ENCODE results near the gene NRL. TPM values are rescaled to one million over a fixed set of nuclear protein-coding genes. Genes with fewer than 3 reads are reported as not detected.

NRL gene
- total and polyA plus RNA-seq, 5 donors, result 0.79 to 2.9 (median 2.6) TPM

DNA sequence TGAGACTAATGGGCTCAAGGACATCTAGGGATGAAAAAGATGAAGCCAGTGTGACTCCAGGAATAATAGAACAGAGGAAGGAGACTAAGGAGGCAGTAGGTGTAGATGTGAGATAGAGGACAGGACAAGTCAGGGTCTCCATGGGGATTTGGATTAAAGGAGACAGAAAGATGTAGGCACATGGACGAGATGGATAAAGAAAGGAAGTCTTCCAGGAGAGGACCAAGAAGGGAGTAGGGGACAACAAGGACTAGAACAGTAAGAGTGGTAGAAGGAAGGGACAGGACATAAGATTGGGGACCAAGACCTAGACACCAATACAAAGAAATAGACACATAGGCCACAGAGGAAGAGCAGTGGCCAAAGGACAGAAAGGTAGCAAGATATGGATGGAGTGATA lies 27.7 kb downstream of the NRL start:
- Histone ChIP-seq H3K27me3 (ENCODE audit: control insufficient read depth, insufficient read depth) (no peaks in the 10 kb centered on the region), H3K9me3 (ENCODE audit: control insufficient read depth, low read length) (no peaks in the 10 kb centered on the region), H3K4me3 (ENCODE audit: low read length) (no peak overlapping the region), H3K4me1 (ENCODE audit: control insufficient read depth, insufficient read depth, low read length) (no peaks in the 10 kb centered on the region), H3K27ac (ENCODE audit: low read length) (no peak overlapping the region)
- 81% methylated on average over 1 of the region's 1 CpG for WGBS
- intact Hi-C loops (cut with DNase I), result no loop called here
- DNase-seq (no peak), ATAC-seq (no peak)

DNA sequence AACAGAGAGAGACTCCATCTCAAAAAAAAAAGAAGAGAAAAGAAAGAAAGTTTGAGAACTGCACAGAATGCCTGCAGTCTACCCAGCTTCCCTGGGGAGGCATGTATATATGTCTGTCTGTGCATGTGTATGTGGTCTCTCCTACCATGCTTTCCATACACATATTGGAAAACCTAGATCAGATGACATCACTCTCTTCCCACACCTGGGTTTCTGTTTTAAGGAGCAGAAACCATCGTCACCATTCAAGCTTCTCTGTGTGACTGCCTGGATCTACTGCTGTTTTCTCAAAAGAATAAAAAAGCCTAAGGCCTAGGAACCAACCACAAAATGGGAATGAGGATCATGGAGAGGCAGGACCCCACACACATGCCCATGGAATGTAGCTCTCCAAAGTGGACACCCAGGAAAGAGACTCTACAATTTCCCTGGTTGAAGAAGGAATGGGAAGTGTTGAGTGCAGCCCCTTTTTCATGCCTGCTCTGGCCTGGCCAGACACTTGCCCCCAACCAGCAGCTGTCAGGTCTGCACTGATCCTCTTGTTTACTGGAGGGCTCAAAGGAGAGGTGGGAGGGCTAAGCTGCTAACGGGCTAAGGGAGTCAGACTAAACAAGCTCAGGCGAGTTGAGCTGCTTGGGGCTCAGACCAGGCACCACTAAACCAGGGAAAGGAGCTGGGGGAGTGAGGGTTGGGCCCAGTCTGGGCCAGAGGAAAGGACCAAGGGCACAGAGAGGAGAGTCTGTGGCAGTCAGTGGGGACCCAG lies 28.4 kb downstream of the NRL start:
- no peaks in the 10 kb centered on the region for H3K4me1 ChIP-seq (ENCODE audit: control insufficient read depth, insufficient read depth, low read length)
- no peak overlapping the region for H3K27ac ChIP-seq (ENCODE audit: low read length)
- 82% methylated on average over 3 of the region's 3 CpGs for WGBS
- DNase-seq (no peak), ATAC-seq (no peak)
- no peak overlapping the region for H3K4me3 ChIP-seq (ENCODE audit: low read length)
- intact Hi-C loops (cut with DNase I), result no loop called here
- no peaks in the 10 kb centered on the region for H3K9me3 ChIP-seq (ENCODE audit: control insufficient read depth, low read length)
- H3K27me3 ChIP-seq (ENCODE audit: control insufficient read depth, insufficient read depth), result no peaks in the 10 kb centered on the region

DNA sequence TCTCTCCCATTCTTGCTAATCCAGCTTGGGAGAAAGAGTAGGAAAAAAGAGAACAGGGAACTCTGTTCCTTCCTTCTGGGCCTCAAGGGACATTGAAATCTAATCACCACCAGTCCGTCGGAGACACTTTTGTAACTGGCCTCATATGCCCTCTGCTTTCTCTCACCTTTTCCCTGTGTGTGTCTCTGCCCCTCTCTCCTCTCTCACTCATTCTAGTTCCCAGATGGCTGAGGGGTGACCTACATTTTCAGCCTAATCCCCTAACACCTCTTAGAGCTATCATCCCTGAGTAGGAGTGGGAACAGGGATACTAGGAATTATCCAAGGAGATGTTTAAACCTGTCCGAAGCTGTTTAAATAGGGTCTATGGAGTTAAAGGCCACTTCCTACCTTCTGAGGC lies 29.5 kb downstream of the NRL start:
- H3K4me1 ChIP-seq (ENCODE audit: control insufficient read depth, insufficient read depth, low read length), result no peaks in the 10 kb centered on the region
- DNase-seq (no peak), ATAC-seq (no peak)
- WGBS, result 59% methylated on average over 3 of the region's 3 CpGs
- H3K27me3 ChIP-seq (ENCODE audit: control insufficient read depth, insufficient read depth), result no peaks in the 10 kb centered on the region
- no peak overlapping the region for H3K27ac ChIP-seq (ENCODE audit: low read length)
- H3K4me3 ChIP-seq (ENCODE audit: low read length), result no peak overlapping the region
- no peaks in the 10 kb centered on the region for H3K9me3 ChIP-seq (ENCODE audit: control insufficient read depth, low read length)
- intact Hi-C loops (cut with DNase I), result no loop called here

DNA sequence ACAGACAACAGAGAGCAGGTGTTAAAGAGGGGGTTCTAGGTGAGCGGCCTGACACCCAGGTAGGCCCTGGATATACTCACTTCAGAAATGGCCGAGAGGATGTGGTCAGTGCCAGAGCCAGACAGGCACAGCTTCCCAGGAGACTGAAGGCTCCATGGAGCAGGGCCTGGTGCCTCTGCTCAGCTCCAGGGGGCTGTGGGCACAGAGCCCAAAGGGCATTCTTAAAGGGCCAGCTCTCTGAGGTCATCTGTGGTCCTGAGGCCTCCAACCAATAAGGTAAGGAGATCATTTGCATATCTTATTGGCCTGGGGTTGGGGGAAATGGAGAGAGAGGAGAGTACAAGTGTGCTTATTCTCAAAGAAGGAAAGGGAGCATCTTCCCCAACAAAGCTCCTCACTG lies 30.3 kb downstream of the NRL start:
- Histone ChIP-seq H3K27me3 (ENCODE audit: control insufficient read depth, insufficient read depth) (no peaks in the 10 kb centered on the region), H3K4me3 (ENCODE audit: low read length) (no peak overlapping the region), H3K27ac (ENCODE audit: low read length) (no peak overlapping the region), H3K9me3 (ENCODE audit: control insufficient read depth, low read length) (no peaks in the 10 kb centered on the region), H3K4me1 (ENCODE audit: control insufficient read depth, insufficient read depth, low read length) (no peaks in the 10 kb centered on the region)
- DNase-seq (no peak), ATAC-seq (no peak)
- intact Hi-C loops (cut with DNase I), result no loop called here
- 91% methylated on average over 2 of the region's 2 CpGs for WGBS

- no peak for ATAC-seq
- no peaks in the 10 kb centered on the region for H3K4me1 ChIP-seq (ENCODE audit: control insufficient read depth, insufficient read depth, low read length)
- no peaks in the 10 kb centered on the region for H3K27me3 ChIP-seq (ENCODE audit: control insufficient read depth, insufficient read depth)
- H3K9me3 ChIP-seq (ENCODE audit: control insufficient read depth, low read length), result no peaks in the 10 kb centered on the region
- H3K27ac ChIP-seq (ENCODE audit: low read length), result no peak overlapping the region
- no peak overlapping the region for H3K4me3 ChIP-seq (ENCODE audit: low read length)
- intact Hi-C loops (cut with DNase I), result no loop called here
- no peak for DNase-seq
- WGBS, result 89% methylated on average over 3 of the region's 3 CpGs
Measured at GRCh38 chr14:24083462-24083861, 31.3 kb downstream of the NRL start.

GRCh38 chr14:24082411-24083080 lies 32.2 kb downstream of the NRL start:
- DNase-seq, result no peak
- Histone ChIP-seq H3K27me3 (ENCODE audit: control insufficient read depth, insufficient read depth) (no peaks in the 10 kb centered on the region), H3K4me1 (ENCODE audit: control insufficient read depth, insufficient read depth, low read length) (no peaks in the 10 kb centered on the region), H3K27ac (ENCODE audit: low read length) (no peak overlapping the region), H3K4me3 (ENCODE audit: low read length) (no peak overlapping the region), H3K9me3 (ENCODE audit: control insufficient read depth, low read length) (no peaks in the 10 kb centered on the region)
- WGBS, result 88% methylated on average over 5 of the region's 5 CpGs
- peak in 1 of 2 donors; percentile 12 for ATAC-seq
- intact Hi-C loops (cut with DNase I), result no loop called here

DNA sequence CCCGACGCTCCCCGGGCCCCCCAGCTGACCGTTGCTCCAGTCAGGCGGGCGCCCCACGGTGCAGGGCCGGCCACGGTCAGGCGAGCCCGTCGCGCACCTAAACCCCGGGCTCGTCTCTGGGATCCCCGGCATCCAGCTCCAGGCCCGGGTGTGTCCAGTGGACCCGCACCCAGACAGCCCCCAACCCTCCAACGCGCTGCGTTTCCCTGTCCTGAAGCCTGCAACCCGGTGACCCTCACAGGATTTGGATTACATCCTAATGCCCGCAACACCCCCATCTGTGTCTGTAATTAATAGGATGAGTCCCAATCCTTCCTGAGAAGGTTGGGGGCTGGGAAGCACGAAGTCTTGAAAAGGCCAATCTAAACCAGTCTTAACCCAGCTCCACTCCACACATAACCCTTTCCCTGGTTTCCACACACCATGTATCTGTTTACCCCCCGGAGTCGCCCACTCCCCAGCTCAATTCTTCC lies 33.0 kb downstream of the NRL start:
- ATAC-seq (no peak), DNase-seq (no peak)
- WGBS, result 22% methylated on average over 26 of the region's 26 CpGs
- peak overlapping the region; percentile 76 for H3K4me3 ChIP-seq (ENCODE audit: low read length)
- H3K27ac ChIP-seq (ENCODE audit: low read length), result no peak overlapping the region
- no peaks in the 10 kb centered on the region for H3K4me1 ChIP-seq (ENCODE audit: control insufficient read depth, insufficient read depth, low read length)
- H3K27me3 ChIP-seq (ENCODE audit: control insufficient read depth, insufficient read depth), result no peaks in the 10 kb centered on the region
- no peaks in the 10 kb centered on the region for H3K9me3 ChIP-seq (ENCODE audit: control insufficient read depth, low read length)
- intact Hi-C loops (cut with DNase I), result no loop called here

DNA sequence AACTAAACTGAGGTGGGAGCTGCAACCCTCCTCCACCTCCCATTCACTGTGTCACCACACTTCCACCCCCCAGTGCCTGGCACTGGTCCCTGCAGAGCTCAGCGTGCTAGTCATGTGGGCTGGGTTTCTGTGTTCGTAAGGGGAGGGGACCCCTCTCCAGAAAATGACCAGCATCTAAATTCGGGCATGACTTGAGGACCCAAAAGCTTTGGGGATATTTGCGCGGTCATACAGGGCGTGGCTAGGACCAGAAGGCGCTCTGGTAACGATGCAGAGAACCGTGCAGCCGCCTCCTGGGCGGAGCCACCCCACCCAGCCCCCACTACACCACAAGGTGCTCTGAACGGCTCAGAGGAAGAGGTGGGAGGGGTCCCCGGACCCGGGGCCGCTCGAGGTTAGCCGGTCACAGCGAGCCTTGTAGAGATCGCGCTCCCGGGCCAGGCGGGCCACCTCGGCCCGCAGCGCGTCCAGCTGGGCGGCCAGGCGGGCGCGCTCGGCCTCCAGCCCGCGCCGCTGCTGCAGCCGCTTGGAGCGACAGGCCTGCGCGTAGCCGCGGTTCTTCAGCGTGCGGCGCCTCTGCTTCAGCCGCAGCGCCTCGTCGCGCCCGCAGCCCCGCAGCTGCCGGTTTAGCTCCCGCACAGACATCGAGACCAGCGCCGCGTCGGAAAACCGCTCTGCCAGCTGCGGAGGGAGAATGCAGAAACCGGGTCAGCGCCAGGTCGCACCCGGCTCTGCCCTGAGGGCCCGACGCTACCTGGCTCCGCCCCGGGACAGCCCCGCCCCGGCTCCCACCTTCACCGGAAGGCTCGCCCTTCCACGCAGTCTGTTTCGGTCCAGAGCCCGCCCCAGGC lies 33.6 kb downstream of the NRL start:
- peak; percentile 68 to 82 for ATAC-seq
- peak in 2 of 3 donors; percentile 77 to 81 for DNase-seq
- no peak overlapping the region for H3K27ac ChIP-seq (ENCODE audit: low read length)
- intact Hi-C loops (cut with DNase I), result no loop called here
- peak overlapping the region; percentile 76 for H3K4me3 ChIP-seq (ENCODE audit: low read length)
- H3K4me1 ChIP-seq (ENCODE audit: control insufficient read depth, insufficient read depth, low read length), result no peaks in the 10 kb centered on the region
- no peaks in the 10 kb centered on the region for H3K9me3 ChIP-seq (ENCODE audit: control insufficient read depth, low read length)
- no peaks in the 10 kb centered on the region for H3K27me3 ChIP-seq (ENCODE audit: control insufficient read depth, insufficient read depth)
- under 1% methylated on average over 74 of the region's 74 CpGs for WGBS

- no peaks in the 10 kb centered on the region for H3K4me1 ChIP-seq (ENCODE audit: control insufficient read depth, insufficient read depth, low read length)
- H3K27me3 ChIP-seq (ENCODE audit: control insufficient read depth, insufficient read depth), result no peaks in the 10 kb centered on the region
- no peak for ATAC-seq
- no peaks in the 10 kb centered on the region for H3K9me3 ChIP-seq (ENCODE audit: control insufficient read depth, low read length)
- no peak for DNase-seq
- WGBS, result 78% methylated on average over 6 of the region's 6 CpGs
- intact Hi-C loops (cut with DNase I), result no loop called here
- no peak overlapping the region for H3K27ac ChIP-seq (ENCODE audit: low read length)
- no peak overlapping the region for H3K4me3 ChIP-seq (ENCODE audit: low read length)
Measured at GRCh38 chr14:24080142-24080530, 34.6 kb downstream of the NRL start.

DNA sequence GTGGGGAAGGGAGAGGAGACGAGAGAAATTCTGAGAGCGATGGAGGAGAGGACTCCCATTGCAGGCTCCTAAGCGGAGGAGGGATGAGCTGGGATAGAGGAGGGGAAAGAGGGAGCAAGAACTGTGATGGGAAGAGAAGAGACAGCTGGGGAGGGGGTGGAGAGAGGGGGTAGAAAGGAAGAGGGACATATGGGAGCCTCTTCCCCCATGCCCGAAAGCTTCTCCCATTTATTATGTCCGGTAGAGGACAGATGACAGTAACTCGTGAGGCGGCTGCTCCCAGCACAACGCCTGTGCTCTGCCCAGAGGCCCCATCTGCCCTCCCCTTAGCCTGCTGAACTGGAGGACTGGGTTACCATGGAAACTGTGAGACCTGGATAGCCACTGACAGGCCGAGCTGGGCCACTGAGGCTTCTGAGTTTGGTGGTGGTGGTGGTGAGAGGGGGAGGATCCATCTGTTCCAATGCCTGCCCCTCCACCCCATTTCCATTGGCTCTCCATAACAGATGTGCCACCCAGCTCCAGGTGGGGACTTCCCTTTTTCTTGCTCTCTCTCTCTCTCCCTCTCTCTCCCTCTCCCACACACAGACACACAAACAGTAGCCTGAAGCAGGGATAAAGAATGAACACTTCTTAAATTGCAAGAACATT lies 35.1 kb downstream of the NRL start:
- ATAC-seq (no peak), DNase-seq (no peak)
- no peaks in the 10 kb centered on the region for H3K4me1 ChIP-seq (ENCODE audit: control insufficient read depth, insufficient read depth, low read length)
- 91% methylated on average over 9 of the region's 9 CpGs for WGBS
- no peaks in the 10 kb centered on the region for H3K27me3 ChIP-seq (ENCODE audit: control insufficient read depth, insufficient read depth)
- no peak overlapping the region for H3K27ac ChIP-seq (ENCODE audit: low read length)
- intact Hi-C loops (cut with DNase I), result no loop called here
- H3K9me3 ChIP-seq (ENCODE audit: control insufficient read depth, low read length), result no peaks in the 10 kb centered on the region
- H3K4me3 ChIP-seq (ENCODE audit: low read length), result no peak overlapping the region
